Activated T-cell treated with anti-CD3 and anti-CD28 coated beads for 48 hours (primary cell): ENCODE measurements around the gene PTGS2.

Experiments
- DNase-seq: peaks from one replicate; pipeline ENCODE4 v3.0.0-alpha.2; 2020; ENCODE audit warnings: low read depth

PTGS2 gene

GRCh38 chr1:186680245-186681061, at the start of gene PTGS2:
PTGS2 (minus strand) TSS chr1:186680423; CDS start chr1:186680290, 133 bp downstream.
- DNase-seq: peak; percentile 48

GRCh38 chr1:186722711-186723309, 42.6 kb upstream of the PTGS2 start:
- DNase-seq: no peak

GRCh38 chr1:186717286-186717685, 37.1 kb upstream of the PTGS2 start:
- no peak for DNase-seq

GRCh38 chr1:186715887-186716809, 35.9 kb upstream of the PTGS2 start:
- no peak for DNase-seq

- DNase-seq: no peak
Measured at GRCh38 chr1:186710696-186711095, 30.5 kb upstream of the PTGS2 start.

GRCh38 chr1:186708694-186709097, 28.5 kb upstream of the PTGS2 start:
- DNase-seq: no peak

GRCh38 chr1:186703209-186703766, 23.1 kb upstream of the PTGS2 start:
- no peak for DNase-seq

- no peak for DNase-seq
Measured at GRCh38 chr1:186700722-186701121, 20.5 kb upstream of the PTGS2 start.

GRCh38 chr1:186699519-186699918, 19.3 kb upstream of the PTGS2 start:
- DNase-seq: no peak

- DNase-seq: no peak
Measured at GRCh38 chr1:186689907-186690306, 9.7 kb upstream of the PTGS2 start.

- no peak for DNase-seq
Measured at GRCh38 chr1:186689376-186689775, 9.2 kb upstream of the PTGS2 start.

- DNase-seq: no peak
Measured at GRCh38 chr1:186683652-186684410, 3.6 kb upstream of the PTGS2 start.

GRCh38 chr1:186682736-186683135, 2.5 kb upstream of the PTGS2 start:
- no peak for DNase-seq

- DNase-seq: no peak
Measured at GRCh38 chr1:186681801-186682200, 1.6 kb upstream of the PTGS2 start.

GRCh38 chr1:186681121-186681520, 898 bp upstream of the PTGS2 start:
- no peak for DNase-seq

GRCh38 chr1:186679924-186680244, 339 bp downstream of the PTGS2 start:
- DNase-seq: no peak

- no peak for DNase-seq
Measured at GRCh38 chr1:186678155-186678554, 2.1 kb downstream of the PTGS2 start.

- DNase-seq: no peak
Measured at GRCh38 chr1:186672596-186672995, 7.6 kb downstream of the PTGS2 start.

GRCh38 chr1:186672131-186672530, 8.1 kb downstream of the PTGS2 start:
- no peak for DNase-seq

GRCh38 chr1:186671136-186671825, 8.9 kb downstream of the PTGS2 start:
- no peak for DNase-seq
